SK-N-MC (cell line): ENCODE data around the gene MMRN2.

ENCODE experiments used
- EZH2 ChIP-seq: fragments of 200-600 bp; sonication (generic); IDR thresholded peaks from one replicate; pipeline ENCODE4 v1.6.1; 2017; ENCODE audit warnings: antibody characterized with exemption
- POLR2AphosphoS5 ChIP-seq: IDR thresholded peaks from 2 replicates; pipeline ENCODE4 v1.6.1; 2012; ENCODE audit warnings: mild to moderate bottlenecking, low read depth, low read length, borderline replicate concordance

GRCh38 chr10:86970982-86971231 lies 13.5 kb upstream of the MMRN2 start:
- TF ChIP-seq EZH2 (no peak), POLR2AphosphoS5 (no peak)
